Left colon (tissue), 2 donors: ENCODE data around the gene BHLHE41. TPM values are rescaled to one million over a fixed set of nuclear protein-coding genes. Genes with fewer than 3 reads are reported as not detected.
A peak's percentile ranks its signal among the peaks of the same experiment; 100 is the strongest.

Experiments used
- ATAC-seq: fragments of 200-7000 bp; cut with Tn5 transposase; one replicate; pipeline ENCODE4 v1.9.1; 2020; ENCODE audit warnings: mild to moderate bottlenecking, moderate library complexity
- DNase-seq, 2 donors: peaks; one replicate each; pipeline ENCODE4 v3.0.0-alpha.2; 2020
- intact Hi-C, 2 donors: fragments of 100-400 bp; cut with DNase I in 1 of 2; cut with micrococcal nuclease in 1 of 2; formaldehyde crosslinking; loops; one replicate each; pipeline versions ENCODE4 v1.11.2 to v1.14.0; 2022; cut with DNase I, micrococcal nuclease
- long read RNA-seq: library from polyadenylated mRNA; unstranded; transcript quantifications from one replicate; pipeline ENCODE4 v2.0.0, GENCODE V29; 2021
- total RNA-seq, 2 donors: library from RNA; stranded (reverse); fragmentation: NEBNext Ultra II Directional; extraction: Animal tissue kit (Norgen Biotek cat#: 25700); gene quantifications; one replicate each; pipeline ENCODE4 v1.2.1, GENCODE V29; 2021
- donor health status: DM: no; HTN: no; CAD: no.
- donor health status: DM: yes; HTN: yes; CAD: no.

Gene BHLHE41
- 10 to 100 TPM; 35.4 to 48.4 TPM for total RNA-seq
- long read RNA-seq, partial matches to known transcripts = 0 of 28 reads
- long read RNA-seq, other reads (novel, unspliced or antisense) = 25 of 28 reads

DNA sequence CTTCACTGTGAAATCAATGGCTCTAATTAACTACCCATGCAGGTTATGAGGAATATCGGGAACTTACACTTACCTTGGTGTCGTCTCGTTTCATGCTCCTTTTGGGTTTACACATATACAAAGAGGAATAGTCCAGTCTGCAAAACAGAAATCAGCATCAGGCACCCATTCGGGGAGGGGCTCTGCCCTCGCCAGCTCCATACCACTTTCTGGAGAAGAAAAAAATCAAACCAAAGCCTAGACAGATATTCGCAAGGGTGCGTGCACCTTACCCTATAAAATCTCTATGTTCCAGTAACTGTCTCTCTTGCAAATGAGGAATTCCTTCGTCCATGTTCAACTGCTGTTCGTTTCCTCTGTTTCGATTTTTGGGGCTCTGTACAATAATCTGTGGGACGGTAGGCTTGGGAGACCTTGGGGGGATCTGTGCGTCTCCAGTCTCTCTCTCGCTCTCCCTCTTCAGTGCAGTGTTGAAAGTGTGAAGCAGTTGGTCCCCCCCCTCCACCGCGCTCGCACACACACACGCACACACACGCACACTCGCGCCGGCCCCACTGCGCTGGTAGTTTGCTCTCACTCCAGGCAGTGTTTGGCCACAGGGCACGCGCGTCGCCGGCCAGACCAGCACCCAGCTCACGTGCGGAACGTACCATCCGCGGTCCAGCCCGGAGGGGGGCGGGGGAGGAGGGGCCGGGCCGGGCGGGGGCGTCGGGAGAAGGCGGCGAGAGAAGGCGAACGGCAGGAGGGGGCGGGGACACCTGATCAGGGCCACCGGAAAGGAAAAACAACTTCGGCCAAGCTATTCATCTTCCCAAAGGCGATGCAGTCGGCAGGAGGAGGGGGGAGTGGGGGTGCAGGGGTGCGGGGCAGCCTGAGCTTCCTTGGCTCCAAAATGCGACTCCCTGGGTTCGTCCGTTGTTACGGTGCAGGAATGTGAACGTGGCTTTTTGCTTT lies at the start of gene BHLHE41:
Gene BHLHE41 (minus strand): TSS at position 592 of the 954 bp plus-strand sequence. CDS start 258 bp downstream, at position 334.
- DNase-seq (peak; percentile 81 to 84), ATAC-seq (peak; percentile 54)
- intact Hi-C loops = loop anchor here in 1 of 2 donors (10.0 kb wide), 1 partner anchor 70 kb away; the partner anchor contains the start of gene SSPN

DNA sequence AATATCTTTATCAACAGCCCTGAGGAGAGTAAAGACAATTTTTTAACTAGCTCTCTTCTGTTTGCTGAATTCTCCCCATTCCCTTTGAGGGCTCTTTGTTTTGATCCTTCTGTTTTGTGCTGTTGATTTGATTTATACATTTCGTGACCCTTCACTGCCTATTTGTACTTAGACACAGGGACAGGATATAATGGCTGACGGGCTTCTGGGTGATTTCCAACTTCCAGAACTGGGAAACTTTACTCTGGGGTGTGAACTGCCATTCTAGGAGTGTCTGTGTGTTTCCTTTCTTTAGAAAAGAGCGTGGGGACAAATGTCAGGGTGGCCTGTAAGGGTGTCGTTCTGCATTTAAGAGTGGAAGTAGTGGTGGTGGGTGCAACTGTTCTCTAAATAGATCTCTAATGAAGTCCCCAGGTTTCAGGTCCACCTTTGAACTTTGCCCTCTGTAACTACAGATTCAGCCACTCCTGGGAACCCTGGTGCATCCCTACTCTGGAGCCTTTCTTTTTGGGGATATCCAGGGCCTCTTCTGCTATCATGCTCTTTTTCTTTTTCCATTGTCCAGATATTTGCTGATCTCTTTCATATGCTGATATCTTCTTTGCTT lies 48.2 kb upstream of the BHLHE41 start:
- DNase-seq (no peak), ATAC-seq (peak; percentile 36)
- intact Hi-C loops = no loop called here

DNA sequence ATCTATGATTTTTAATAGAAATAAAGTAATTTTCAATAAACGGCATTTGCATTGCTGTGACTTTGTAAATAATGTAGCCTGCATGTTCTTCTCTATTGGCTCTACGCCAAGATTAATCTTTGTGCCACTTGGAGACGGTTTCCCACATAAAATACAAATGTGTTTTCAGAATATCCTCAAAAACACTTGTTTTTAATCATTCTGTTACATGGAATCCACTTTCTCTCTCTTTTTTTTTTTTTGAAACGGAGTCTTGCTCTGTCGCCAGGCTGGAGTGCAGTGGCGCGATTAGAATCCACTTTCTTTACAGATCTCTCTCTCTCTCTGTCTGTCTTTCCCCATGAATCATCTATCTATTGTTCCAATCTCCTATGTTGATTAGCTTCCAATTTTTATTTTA lies 47.7 kb upstream of the BHLHE41 start:
- intact Hi-C loops = no loop called here
- ATAC-seq (no peak), DNase-seq (no peak)

DNA sequence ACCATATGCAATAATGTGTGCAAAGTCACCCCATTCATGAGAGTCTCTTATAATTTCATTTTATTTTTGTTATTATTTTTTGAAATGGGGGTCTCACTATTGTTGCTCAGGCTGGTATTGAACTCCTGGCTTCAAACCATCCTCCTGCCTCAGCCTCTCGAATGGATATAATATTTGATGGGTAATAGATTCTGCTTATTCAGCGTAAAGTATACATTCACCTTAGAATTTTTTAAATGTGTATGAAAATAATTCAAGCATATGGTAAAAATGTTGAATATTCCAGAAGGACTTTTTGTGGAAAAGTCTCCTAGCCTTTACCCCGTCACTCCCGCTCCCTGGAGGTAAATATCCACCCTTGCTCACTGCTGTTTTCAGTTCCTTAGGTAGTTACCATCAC lies 47.2 kb upstream of the BHLHE41 start:
- intact Hi-C loops = no loop called here
- ATAC-seq (no peak), DNase-seq (no peak)

DNA sequence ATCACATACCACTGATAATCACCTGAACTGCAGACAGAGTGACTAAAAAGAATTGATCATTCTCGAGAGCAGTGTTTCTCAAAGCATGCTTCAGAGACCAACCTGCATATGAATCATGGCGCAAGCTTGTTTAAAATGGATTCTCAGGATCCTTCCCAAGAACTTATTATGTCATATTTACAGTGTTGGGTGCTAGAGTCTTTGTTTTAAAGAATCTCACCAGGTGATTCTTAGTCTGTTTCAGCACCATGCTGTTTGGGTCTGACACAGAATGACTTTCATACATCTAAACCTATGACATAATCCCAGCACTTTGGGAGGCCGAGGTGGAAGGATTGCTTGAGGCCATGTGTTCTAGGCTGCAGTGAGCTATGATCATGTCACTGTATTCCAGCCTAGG lies 39.3 kb upstream of the BHLHE41 start:
- ATAC-seq (no peak), DNase-seq (no peak)
- intact Hi-C loops = no loop called here

DNA sequence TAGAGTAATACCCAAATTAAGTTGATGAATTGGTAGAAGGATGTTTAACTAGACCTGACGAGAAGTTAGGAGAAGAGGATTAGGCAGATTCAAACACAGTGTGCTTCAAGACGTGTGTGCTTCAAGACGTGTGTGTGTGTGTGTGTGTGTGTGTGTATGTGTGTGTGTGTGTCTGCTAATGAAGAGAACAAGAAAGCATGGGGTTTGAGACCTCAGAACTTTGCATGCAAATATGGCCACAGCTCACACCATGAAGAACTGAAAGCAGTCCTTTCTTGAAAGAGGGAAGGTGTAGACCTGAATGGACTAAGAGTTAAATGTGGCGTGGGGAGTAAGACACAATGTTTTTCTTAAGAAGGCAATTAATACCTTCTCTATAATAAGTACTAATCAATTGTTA lies 38.1 kb upstream of the BHLHE41 start:
- ATAC-seq = no peak
- no peak for DNase-seq
- intact Hi-C loops = no loop called here

DNA sequence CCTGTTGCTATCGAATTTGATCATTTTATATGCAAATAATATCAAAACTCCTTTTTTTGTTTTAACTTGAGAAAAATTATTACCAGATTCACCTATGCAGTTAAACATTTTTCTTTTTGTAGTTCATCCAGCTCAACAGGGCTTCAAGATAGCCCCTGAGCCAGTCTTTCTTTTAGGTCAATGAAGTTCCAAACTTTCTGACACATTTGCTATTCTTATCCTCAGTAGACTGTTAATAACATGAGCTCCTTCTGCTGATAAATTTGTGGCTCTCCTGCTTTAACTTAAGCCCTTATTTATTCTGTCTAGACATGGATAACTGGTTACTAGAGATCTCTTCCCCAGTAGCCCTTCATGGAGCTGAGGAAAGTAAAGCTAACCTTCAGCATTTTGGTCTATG lies 37.3 kb upstream of the BHLHE41 start:
- no peak for DNase-seq
- no peak for ATAC-seq
- intact Hi-C loops = no loop called here

DNA sequence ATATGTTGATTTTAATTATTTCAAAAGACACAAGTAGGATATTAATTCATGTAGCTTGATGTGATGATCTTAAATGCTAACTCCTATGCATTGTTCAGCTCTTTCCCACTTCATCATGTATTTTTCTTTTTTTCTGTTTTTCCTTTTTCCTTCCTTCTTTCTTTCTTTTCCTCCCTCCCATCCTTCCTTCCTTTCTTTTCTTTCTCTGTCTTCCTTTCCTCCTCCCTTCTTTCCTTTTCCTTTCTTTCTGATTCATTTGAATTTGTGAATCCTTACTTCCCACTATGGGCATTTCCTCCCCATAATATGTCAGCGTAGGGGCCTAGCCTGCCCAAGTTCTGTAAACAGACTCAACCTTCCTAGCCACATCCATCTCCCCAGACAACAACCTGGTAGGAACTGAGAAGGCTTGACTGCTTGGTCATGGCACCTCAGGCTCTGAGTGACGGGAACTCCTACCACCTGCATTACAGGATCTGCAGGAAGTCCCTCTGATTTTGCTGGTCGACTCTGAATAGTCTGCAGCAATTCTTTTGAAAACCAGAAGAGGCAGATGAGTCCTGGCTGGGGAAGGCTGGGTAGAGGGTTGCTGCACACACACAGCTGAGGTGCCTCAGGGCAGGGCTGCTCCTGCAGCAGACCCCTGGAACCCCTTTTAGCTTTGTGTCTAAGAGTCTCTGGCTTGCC lies 33.4 kb upstream of the BHLHE41 start:
- peak; percentile 32 for ATAC-seq
- intact Hi-C loops = no loop called here
- DNase-seq = no peak

DNA sequence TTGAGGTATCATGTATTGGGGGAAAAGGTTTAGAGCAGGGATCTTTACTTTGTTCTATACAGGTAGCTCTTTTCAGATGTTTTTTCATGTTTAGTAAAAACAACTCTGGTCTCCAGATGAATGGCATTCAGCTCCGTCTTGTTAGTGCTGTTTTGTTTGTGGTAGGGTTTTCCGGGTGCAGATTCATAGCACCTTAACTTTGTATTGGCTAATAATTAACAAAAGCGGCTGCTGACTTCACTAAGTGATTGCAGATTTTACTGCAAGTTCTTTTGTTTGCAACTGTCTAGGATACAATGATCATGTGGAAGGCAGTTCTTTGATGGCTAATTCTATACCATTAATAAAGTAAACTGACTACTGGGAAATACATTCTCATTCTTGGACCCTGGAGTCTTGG lies 32.2 kb upstream of the BHLHE41 start:
- DNase-seq = no peak
- intact Hi-C loops = no loop called here
- peak; percentile 83 for ATAC-seq

DNA sequence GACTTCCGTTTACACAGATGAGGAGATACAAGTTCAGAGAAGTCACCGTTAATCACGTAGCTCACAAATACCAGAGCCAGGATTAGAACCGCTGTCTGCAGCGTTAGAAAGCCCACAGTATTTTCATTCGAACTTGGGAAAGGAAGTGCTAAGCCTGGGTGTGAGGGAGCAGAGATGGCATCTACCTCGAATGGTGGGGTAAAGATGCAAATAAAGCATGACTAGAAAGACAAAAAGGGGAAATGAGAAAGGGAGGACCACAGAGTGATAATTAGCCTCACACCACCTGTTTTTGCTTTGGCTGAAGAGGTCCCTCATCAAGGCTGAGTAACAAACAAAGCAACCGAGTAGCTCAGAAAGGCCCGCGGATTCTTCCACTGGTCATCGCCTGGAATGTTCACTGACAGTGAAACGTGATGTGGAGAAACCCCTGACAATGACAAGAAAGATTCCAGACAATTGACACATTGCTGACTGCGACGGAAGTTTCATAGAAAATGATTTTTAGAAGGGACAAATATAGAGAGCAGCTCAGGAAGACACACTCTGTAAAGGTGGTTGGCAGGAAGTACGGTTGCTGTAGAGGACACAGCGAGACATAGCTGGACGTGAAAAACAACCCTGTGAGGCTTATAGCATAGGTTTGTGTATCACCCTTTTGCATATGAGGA lies 31.5 kb upstream of the BHLHE41 start:
- DNase-seq (no peak), ATAC-seq (peak; percentile 49)
- intact Hi-C loops = no loop called here

DNA sequence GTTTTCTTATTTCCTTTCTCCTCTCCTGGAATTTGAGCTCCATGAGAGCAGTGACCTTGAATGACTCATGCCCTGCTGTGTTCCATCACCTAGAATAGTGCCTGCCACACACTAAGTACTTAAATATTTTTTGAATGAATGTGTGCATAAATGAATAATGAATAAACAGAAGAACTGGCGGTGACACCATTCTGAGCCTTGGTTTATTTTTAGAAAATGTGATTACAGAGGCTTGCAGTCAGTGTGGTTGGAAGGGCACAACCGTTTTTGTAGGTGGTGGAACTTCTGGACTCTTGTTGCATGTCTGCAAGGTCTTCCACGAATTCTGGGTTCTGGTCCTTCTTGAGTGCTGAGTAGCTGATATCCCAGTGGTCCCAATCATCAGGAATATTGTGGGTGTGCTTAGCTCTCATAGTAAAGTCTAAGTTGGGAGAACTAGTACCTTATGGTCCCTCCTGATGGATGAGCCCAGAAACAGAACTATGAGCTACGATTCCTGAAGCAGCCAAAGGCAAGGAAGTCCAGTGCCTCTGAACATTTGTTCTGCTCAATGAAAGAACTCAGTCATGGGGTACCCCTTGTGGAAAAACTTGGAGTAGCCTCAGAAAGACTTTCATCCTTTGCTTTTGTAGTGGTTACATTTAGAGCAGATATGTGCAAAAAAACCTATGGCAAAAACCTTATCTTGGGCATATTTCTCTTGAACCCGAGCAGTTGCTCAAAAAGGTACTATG lies 28.8 kb upstream of the BHLHE41 start:
- ATAC-seq (peak; percentile 56), DNase-seq (no peak)
- intact Hi-C loops = no loop called here

DNA sequence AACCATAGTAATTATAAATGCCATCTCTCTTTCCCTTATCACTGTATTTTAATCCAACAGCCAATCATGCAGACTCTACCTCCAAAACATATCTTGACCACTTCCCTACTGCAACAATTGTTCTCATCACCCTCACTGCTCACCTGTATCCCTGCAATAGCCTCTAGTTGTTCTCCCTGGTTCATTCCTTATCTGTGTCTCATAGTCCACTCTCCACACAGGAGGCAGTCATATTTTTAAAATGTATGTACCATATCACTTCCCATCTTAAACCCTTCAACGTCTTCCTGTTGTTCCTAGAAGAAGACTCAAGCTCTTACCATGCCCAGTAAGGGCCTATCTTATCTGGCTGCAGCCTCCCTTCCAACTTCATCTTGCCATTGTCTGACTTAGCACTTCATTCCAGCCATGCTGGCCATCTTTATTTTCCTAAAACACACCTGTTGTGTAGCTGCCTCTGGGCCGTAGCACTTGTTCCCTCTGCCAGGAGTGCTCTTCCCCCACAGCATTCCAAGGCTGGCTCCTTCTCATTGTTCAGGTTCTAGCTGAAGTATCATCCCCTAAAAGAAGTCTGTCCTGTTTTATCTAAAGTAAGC lies 27.8 kb upstream of the BHLHE41 start:
- no peak for ATAC-seq
- intact Hi-C loops = no loop called here
- no peak for DNase-seq

DNA sequence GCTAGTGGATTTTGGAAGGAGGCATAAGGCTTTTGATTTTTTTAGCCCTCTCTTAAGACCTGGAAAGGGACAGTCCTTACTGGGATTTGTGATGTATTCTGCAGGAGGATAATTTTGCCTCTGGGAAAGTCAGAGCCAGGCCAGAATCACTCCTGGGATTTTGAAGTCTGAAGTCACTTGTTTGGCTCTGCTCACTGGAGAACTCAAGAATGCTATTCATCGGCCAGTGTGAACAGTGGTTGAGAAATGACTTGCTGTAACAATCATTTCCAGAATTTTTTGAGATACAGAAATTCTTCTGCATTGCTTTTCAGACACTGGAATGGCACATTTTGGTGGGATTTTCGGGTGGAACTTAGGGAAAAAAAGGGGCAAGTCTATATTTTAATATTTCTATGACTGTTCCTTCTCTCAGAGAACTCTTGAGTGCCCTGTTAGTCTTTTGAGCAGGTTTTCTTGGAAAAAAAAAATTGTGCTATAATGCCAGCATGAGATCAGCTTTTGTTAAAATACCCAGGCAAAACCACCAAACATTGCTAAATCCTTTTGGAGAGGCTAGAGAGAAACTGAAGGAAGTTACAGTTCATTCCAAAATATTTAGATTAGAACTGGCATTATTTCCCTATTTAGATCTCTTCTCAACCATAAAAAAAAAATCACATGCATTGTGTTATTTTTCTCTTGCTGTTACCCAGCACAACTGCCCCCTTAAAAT lies 26.1 kb upstream of the BHLHE41 start:
- no peak for DNase-seq
- intact Hi-C loops = no loop called here
- no peak for ATAC-seq

DNA sequence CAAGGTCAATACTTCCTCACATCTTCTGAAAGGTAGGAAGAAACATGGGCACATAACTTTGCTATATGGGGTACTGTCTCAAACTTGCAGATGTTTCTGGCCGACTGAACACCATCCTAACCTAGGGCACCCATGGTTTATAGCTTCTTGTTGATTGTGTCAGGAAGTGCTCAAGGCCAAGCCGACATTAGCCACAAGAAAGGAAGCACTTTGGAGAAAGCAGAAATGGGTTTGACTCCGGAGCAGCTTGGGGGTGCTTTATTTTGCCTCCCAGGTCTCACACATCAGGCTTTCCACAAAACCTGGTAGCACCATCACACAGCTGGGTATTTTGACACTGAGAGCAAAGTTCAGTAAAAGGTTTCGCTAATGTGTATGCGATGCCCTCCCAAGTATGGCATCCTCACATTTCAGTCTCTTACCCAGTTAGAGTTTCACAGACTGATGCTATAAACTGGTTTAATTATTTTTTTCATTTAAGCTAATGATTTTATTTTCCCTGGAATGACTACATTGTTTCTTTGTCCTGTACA lies 25.2 kb upstream of the BHLHE41 start:
- ATAC-seq (no peak), DNase-seq (no peak)
- intact Hi-C loops = no loop called here

DNA sequence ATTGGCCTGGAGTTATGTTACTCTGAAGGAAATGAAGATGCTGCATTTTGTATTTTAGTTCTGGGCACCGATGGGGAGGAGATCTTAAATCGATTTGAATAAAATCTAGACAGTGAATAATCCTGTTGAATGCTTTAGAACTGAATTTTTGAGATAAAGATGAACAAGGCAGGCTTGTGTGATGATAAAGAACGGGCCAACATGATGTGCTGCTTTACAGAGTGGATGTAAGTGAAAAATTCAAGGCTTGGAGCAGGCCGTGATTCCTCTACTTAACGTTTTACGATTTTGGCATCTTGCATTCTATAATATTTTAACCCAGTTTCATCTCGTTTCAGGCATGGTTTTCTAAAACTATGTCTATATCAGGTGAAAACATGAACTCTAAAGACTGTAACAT lies 23.5 kb upstream of the BHLHE41 start:
- no peak for ATAC-seq
- no peak for DNase-seq
- intact Hi-C loops = no loop called here

DNA sequence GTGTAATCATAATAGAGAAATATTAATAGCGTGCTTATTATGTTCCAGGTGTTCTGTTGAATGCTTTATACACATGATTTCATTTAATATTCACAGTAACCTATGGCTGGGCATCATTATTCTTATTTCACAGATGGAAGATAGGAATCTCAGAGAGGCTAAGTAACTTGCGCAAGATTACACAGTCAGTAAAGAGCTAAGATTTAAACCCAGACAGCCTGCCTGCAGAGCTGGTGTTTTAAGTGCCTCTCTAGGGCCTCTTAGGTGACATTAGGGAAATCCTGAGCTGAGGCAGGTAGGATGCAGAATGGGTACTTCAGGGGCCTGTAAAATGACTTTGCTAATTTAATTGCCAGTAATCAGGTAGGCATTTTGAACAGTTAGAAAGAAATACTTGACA lies 18.5 kb upstream of the BHLHE41 start:
- DNase-seq (no peak), ATAC-seq (no peak)
- intact Hi-C loops = no loop called here

DNA sequence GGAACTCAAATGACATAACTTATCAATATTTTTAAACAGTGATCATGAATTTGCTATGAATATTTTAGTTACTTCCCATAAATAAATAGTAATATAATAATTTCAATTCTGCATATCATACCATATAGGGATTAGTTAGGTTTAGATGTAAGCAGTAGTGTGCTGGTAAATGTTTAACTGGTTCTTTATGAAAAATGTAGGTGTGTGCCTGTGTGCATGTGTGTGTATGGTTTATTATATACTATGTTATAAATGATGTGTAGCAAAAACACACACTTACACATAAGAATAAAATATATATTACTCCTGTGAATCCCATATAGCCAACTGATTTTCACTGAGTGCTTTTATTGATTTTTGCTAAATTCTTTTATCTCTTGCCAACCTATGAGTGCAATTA lies 14.0 kb upstream of the BHLHE41 start:
- ATAC-seq (peak; percentile 56), DNase-seq (no peak)
- intact Hi-C loops = no loop called here
